NCI-H146 treated with DMSO at 0.1 percent for 48 hours (cell line): ENCODE data around the gene NDE1.
"Not testable (repeated sequence)": the region's sequence is repeated elsewhere in the genome, so short reads cannot be mapped to it uniquely, and the experiment has no call there.

Experiments used
- DNase-seq: peaks from one replicate; lab custom pipeline; 2025; ENCODE audit not compliant: unreplicated experiment; lab: John Stamatoyannopoulos, UW

Gene NDE1

GRCh38 chr16:15650698-15651171, 690 bp downstream of the NDE1 start:
- no peak for DNase-seq

GRCh38 chr16:15652293-15653001, 2.4 kb downstream of the NDE1 start:
- no peak for DNase-seq

GRCh38 chr16:15653227-15653626, 3.2 kb downstream of the NDE1 start:
- DNase-seq, result no peak

- DNase-seq, result no peak
Measured at GRCh38 chr16:15654591-15654990, 4.5 kb downstream of the NDE1 start.

- not testable (repeated sequence) for DNase-seq
Measured at GRCh38 chr16:15655561-15655960, 5.5 kb downstream of the NDE1 start.

- DNase-seq, result no peak
Measured at GRCh38 chr16:15658149-15658548, 8.1 kb downstream of the NDE1 start.

- no peak for DNase-seq
Measured at GRCh38 chr16:15658556-15658955, 8.5 kb downstream of the NDE1 start.

GRCh38 chr16:15660203-15660601, 10.2 kb downstream of the NDE1 start:
- no peak for DNase-seq

- no peak for DNase-seq
Measured at GRCh38 chr16:15665107-15665506, 15.1 kb downstream of the NDE1 start.

GRCh38 chr16:15667091-15667742, 17.2 kb downstream of the NDE1 start:
- DNase-seq, result no peak

GRCh38 chr16:15671530-15672117, 21.6 kb downstream of the NDE1 start:
- no peak for DNase-seq

GRCh38 chr16:15672127-15672513, 22.1 kb downstream of the NDE1 start:
- DNase-seq, result not testable (repeated sequence)

- no peak for DNase-seq
Measured at GRCh38 chr16:15672514-15673167, 22.6 kb downstream of the NDE1 start.

- no peak for DNase-seq
Measured at GRCh38 chr16:15674571-15674970, 24.5 kb downstream of the NDE1 start.

- DNase-seq, result no peak
Measured at GRCh38 chr16:15676506-15676905, 26.5 kb downstream of the NDE1 start.

GRCh38 chr16:15677447-15677846, 27.4 kb downstream of the NDE1 start:
- DNase-seq, result no peak

GRCh38 chr16:15682105-15682570, 32.1 kb downstream of the NDE1 start:
- no peak for DNase-seq

- DNase-seq, result no peak
Measured at GRCh38 chr16:15686287-15686686, 36.2 kb downstream of the NDE1 start.

- no peak for DNase-seq
Measured at GRCh38 chr16:15689290-15689689, 39.2 kb downstream of the NDE1 start.

- no peak for DNase-seq
Measured at GRCh38 chr16:15690296-15690695, 40.3 kb downstream of the NDE1 start.

GRCh38 chr16:15691046-15691445, 41.0 kb downstream of the NDE1 start:
- no peak for DNase-seq

- DNase-seq, result not testable (repeated sequence)
Measured at GRCh38 chr16:15692508-15692907, 42.5 kb downstream of the NDE1 start.
